ENCODE measurements around the gene HS3ST4.

DNA sequence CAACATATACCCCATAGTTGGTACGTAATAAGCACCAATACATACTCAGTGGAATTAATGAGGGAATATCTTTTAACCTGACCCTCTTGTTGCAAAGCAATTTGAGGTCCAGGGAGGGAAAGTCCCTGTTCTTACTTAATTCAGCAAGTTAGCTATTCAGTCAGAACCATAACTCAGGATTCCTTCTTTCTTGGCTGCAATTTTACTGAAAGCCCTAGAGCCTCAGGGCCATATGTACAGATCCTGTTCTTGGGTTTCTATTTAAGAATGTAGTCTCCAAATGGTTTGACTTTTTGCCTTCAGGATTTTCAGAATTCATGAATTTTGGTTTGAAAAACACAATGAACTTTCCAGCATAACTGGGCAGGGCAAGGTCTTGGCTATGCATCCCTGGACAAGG is 436.5 kb downstream of the HS3ST4 start:
- TF ChIP-seq EZH2phosphoT487 (IDR thresholded peaks at IDR 0.05; ENCODE audit: low read depth): no peak
- TF ChIP-seq, protein P1, sequence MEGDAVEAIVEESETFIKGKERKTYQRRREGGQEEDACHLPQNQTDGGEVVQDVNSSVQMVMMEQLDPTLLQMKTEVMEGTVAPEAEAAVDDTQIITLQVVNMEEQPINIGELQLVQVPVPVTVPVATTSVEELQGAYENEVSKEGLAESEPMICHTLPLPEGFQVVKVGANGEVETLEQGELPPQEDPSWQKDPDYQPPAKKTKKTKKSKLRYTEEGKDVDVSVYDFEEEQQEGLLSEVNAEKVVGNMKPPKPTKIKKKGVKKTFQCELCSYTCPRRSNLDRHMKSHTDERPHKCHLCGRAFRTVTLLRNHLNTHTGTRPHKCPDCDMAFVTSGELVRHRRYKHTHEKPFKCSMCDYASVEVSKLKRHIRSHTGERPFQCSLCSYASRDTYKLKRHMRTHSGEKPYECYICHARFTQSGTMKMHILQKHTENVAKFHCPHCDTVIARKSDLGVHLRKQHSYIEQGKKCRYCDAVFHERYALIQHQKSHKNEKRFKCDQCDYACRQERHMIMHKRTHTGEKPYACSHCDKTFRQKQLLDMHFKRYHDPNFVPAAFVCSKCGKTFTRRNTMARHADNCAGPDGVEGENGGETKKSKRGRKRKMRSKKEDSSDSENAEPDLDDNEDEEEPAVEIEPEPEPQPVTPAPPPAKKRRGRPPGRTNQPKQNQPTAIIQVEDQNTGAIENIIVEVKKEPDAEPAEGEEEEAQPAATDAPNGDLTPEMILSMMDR (IDR thresholded peaks at IDR 0.05; ENCODE audit: low read depth, low read length): no peak
